Uterus (tissue), 2 donors: ENCODE data around the gene ZNF326.

Source experiments
- CTCF ChIP-seq, 4 experiments: fragments of 200-600 bp in 2 of 4; fragments of 450-650 bp in 2 of 4; sonication (generic) in 2 of 4; IDR thresholded peaks; one replicate each; pipeline ENCODE4 v1.5.1; 2016 to 2019; ENCODE audit warnings: antibody characterized with exemption in 4 of 4, mild to moderate bottlenecking in 2 of 4, moderate library complexity in 1 of 4
- POLR2A ChIP-seq, 2 donors: fragments of 450-650 bp; IDR thresholded peaks; one replicate each; pipeline ENCODE4 v1.6.1; 2016; ENCODE audit warnings: antibody characterized with exemption in 2 of 2, mild to moderate bottlenecking in 1 of 2, moderate library complexity in 1 of 2

- TF ChIP-seq POLR2A (IDR thresholded peaks at IDR 0.05), result no peak
- no peak for TF ChIP-seq CTCF (IDR thresholded peaks at IDR 0.05)
Observed at GRCh38 chr1:90043586-90043985, 48.7 kb downstream of the ZNF326 start.
